Regular cardiac myocyte (primary cell): Measurements from ENCODE around the gene HIC2. TPM values are rescaled to one million over a fixed set of nuclear protein-coding genes. Genes with fewer than 3 reads are reported as not detected.

Source experiments
- total RNA-seq: library from RNA; depleted of rRNA; stranded (reverse); fragments of >200 nt; gene quantifications from 2 replicates; pipeline ENCODE4 v1.2.3, GENCODE V29; 2014

Gene HIC2
- total RNA-seq, result 2.8 and 3.3 TPM in 2 replicates

DNA sequence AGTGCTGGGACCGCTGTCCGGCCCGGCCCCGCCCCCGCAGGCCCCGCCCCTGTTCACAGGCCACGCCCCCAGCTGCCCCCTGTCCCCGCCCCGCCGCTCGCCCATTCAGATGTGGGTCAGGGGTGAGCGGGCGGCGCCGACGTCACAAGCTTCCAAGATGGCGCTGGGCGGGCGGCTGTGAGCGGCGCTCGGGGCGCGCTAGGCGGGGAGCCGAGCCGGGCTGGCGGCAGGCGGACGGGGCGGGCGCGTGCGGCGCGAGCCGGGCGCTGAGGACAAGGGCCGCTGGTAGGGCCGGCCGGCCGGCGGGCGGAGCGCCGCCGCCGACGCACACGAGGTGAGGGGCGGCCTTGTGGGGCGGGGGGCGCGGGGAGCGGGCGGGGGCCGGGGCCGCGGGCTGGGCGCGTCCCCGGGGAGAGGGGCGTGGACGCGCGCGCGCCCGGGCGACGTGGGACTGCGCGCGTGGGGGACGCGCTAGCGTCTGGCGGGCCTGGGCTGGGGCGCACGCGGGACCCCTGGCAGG lies at the start of gene HIC2:
Gene HIC2 (plus strand): TSS at position 145 of the 520 bp plus-strand sequence. CDS start 25,461 bp downstream, outside the sequence.

GRCh38 chr22:21383701-21384467 lies 33.3 kb upstream of the HIC2 start, which contains the start of gene RIMBP3B:
RIMBP3B (plus strand) TSS chr22:21383751; CDS start chr22:21383859, 108 bp downstream.

GRCh38 chr22:21467337-21468193 lies 50.4 kb downstream of the HIC2 start, which contains the start of gene TMEM191C:
TMEM191C (plus strand) TSS chr22:21467387; CDS start chr22:21467460, 73 bp downstream.

Other genes with a start within 250 kb of the HIC2 start
- under 0.01 TPM in 2 replicates for gene RIMBP3B, start 33.6 kb upstream of the HIC2 start, total RNA-seq
- gene TMEM191C, start 50.0 kb downstream of the HIC2 start, total RNA-seq, result 0.58 and 1.1 TPM in 2 replicates
- gene RIMBP3C, start 134.1 kb downstream of the HIC2 start, total RNA-seq, result 0.38 and 0.56 TPM in 2 replicates
- 24.8 and 37.8 TPM in 2 replicates for gene UBE2L3, start 150.3 kb downstream of the HIC2 start, total RNA-seq
- gene YDJC, start 212.7 kb downstream of the HIC2 start, total RNA-seq, result 11.3 and 22.0 TPM in 2 replicates
- gene CCDC116, start 215.4 kb downstream of the HIC2 start, total RNA-seq, result 0.19 and 0.28 TPM in 2 replicates
- 25.4 and 78.0 TPM in 2 replicates for gene SDF2L1, start 224.9 kb downstream of the HIC2 start, total RNA-seq
- gene PPIL2, start 248.6 kb downstream of the HIC2 start, total RNA-seq, result 14.1 and 15.7 TPM in 2 replicates